Left cardiac atrium (tissue), 4 donors: ENCODE measurements around the gene TMPRSS2. TPM values are rescaled to one million over a fixed set of nuclear protein-coding genes. Genes with fewer than 3 reads are reported as not detected.

Experiments used
- ATAC-seq, 2 donors: fragments of 200-7000 bp; cut with Tn5 transposase; one replicate each; pipeline ENCODE4 v1.9.1; 2020; ENCODE audit warnings: mild to moderate bottlenecking in 2 of 2, moderate library complexity in 2 of 2
- DNase-seq: peaks from one replicate; pipeline ENCODE4 v3.0.0-alpha.2; 2020
- intact Hi-C, 2 donors: fragments of 100-400 bp; cut with DNase I; formaldehyde crosslinking; loops; one replicate each; pipeline versions ENCODE4 v1.14.1 to v1.15.1; 2022 to 2023
- long read RNA-seq: library from polyadenylated mRNA; unstranded; transcript quantifications from one replicate; pipeline ENCODE4 v2.0.0, GENCODE V29; 2021
- total RNA-seq, 2 donors: library from RNA; stranded (reverse); fragmentation: NEBNext Ultra II Directional; extraction: Animal tissue kit (Norgen Biotek cat#: 25700); gene quantifications; one replicate each; pipeline ENCODE4 v1.2.1, GENCODE V29; 2021
- donor health status: DM: no; HTN: yes; CAD: no.
- donor health status: DM: no; HTN: yes; CAD: no; lungs with severe emphysema.
- donor health status: DM: yes; HTN: yes; CAD: no.
- donor health status: Dilated cardiomyopathy.

The TMPRSS2 gene
- not detected for total RNA-seq
- long read RNA-seq = 0 reads

DNA sequence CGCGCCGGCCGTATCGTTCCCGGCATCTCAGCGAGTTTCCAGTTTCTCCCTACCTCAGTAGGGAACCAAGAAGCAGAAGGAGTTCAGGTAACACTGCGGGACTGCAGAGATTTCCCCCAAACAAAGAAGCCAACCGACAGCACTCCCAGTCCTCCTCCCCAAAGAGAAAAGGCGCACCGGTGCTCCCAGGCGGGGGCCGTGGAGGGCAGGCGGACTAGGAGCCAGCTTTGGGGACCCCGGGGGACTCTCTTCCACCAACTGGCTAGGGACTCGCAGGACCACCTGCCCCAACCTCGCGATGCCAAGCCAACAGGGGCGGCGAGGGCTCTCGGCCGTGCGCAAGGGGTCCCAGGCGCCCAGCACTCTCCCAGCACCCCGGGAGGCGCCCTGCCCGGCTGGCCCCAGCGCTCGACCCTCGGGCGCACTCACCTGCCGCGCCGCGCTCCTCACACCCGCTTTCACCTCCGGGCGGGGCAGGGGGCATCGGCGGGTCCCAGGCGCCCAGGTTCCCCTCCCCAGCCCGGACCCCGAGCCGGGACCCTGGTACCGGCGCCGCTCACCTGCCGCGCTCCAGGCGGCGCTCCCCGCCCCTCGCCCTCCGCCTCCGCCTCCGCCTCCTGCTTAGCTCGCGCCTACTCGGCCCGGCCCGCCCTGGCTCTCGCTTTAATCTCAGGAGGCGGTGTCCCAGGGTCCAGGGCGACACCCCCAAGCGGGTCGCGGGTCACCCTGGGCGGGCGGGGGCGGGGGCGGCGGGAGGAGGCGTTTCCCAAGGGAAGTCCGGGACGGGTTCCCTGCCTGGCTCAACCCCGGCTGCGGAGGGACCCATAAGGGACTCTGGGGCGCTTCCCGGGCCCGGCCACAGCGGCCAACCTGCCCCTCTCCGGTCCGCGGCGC lies at the start of gene TMPRSS2:
TSS of gene TMPRSS2 (minus strand) at position 638 of the 894 bp plus-strand sequence. CDS start 10,025 bp downstream, outside the sequence.
- intact Hi-C loops = no loop called here
- DNase-seq = no peak
- ATAC-seq = peak; percentile 34 to 49

DNA sequence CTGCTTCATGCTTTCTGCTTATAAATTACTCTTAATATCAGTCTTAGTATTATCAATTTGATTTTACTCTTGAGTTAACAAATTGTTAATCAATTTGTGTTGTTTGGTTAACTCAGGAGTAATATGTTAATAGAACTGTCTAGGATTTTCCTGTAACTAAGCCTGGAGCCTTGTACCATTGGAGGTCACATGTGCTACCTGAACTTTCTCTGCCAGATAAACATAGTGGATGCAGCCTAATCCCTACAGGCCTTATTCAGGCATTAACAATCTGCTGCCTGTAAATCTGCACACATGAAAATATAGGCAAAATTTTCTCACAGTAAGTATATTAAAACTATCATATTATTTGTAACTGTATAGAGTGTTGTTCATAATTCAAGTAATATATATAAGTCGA lies 47.1 kb upstream of the TMPRSS2 start:
- intact Hi-C loops = no loop called here
- ATAC-seq (no peak), DNase-seq (no peak)

GRCh38 chr21:41552254-41552653 lies 44.3 kb upstream of the TMPRSS2 start:
- ATAC-seq (no peak), DNase-seq (no peak)
- intact Hi-C loops = no loop called here

- intact Hi-C loops = no loop called here
- no peak for ATAC-seq
- no peak for DNase-seq
These were observed 40.8 kb upstream of the TMPRSS2 start for GRCh38 chr21:41548781-41549180.

- ATAC-seq (no peak), DNase-seq (no peak)
- intact Hi-C loops = no loop called here
These were observed 39.2 kb upstream of the TMPRSS2 start for GRCh38 chr21:41547111-41547510.

GRCh38 chr21:41545500-41546359 lies 37.8 kb upstream of the TMPRSS2 start:
- intact Hi-C loops = no loop called here
- ATAC-seq = no peak

DNA sequence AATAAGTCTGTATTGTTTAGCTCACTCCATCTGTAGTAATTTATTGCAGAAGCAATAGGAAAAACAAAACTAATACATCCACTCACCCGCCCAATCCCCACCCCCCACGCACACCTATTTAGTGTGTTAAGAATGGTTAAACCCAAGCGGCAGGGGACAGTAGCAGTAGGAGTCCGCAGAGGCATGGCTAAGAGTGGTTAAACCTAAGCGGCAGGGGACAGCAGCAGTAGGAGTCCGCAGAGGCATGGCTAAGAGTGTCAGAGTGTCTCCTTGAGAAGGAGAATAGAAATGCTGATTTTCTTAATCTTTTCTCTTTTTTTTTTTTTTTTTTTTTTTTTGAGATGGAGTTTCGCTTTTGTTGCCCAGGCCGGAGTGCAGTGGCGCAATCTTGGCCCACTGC lies 34.8 kb upstream of the TMPRSS2 start:
- ATAC-seq (no peak), DNase-seq (no peak)
- intact Hi-C loops = no loop called here

More at GRCh38 chr21:41545500-41546359, 37.8 kb upstream of the TMPRSS2 start:
- DNase-seq = no peak

DNA sequence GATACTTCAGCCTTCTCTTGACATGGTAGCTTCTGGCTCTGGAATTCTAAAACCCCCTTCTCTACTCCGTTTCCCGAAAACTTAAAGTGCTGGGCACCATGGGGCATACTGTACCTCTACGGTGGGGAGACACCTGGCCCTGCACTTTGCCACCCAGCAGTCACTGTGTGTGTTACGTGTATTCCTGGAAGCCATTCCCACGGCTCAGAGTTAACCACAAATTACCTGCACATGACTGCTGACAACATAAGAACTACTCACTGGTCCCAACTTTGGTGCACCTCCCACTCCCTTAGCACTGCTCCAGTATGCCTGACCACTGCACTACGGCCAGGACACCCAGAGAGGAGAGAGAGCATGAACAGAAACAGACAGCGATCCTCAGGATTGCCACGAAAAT lies 29.4 kb upstream of the TMPRSS2 start:
- no peak for DNase-seq
- intact Hi-C loops = no loop called here
- no peak for ATAC-seq

DNA sequence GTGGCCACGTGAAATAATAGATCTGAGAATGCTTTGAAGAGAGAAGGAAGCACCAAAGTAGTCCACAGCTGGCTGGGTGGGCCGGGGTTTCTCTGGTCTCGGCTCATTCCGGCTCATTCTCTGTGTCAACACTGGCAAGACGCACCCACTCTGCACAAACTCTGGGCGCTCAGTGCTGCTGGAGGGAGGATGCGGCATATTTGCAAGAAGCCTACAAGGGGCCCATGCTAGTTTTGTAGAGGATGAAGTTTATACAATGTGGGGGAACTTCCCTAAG lies 28.8 kb upstream of the TMPRSS2 start:
- ATAC-seq (no peak), DNase-seq (no peak)
- intact Hi-C loops = no loop called here

DNA sequence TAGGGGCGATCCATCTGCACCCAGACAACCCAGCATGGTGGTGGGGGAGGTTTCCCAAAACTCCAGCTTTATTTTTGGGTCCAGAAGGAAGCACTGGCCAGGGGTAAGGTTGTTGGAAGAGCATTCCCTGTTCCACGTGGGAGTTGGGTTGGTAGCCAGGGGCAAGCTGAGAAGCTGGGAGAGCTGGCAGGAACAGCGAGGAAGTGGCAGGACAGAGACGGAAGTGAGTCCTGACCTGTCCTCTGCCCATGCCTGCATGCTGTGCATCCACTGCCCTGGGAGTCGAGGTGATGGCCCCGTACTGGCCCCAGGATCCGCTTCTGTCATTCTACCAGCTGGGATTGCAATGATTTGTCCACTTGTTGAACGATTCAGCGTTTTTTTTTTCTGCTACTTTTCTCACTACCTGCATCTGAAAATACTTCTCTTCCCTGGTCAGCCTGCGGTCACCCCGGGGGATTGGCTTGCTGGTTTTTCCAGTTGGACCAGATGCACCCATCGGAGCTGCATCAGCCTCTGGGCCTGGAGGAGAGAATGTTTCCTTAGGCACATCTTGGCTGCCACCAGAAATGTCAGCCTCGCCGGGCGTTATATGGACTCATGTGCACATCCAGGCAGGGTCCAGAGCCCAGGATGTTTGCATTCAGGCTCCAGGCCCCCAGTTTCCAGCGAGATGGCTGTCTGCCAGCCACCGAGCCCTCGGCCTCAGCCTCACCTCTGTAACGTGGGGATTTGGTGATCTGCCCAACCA lies 28.3 kb upstream of the TMPRSS2 start:
- intact Hi-C loops = no loop called here
- ATAC-seq (no peak), DNase-seq (no peak)

DNA sequence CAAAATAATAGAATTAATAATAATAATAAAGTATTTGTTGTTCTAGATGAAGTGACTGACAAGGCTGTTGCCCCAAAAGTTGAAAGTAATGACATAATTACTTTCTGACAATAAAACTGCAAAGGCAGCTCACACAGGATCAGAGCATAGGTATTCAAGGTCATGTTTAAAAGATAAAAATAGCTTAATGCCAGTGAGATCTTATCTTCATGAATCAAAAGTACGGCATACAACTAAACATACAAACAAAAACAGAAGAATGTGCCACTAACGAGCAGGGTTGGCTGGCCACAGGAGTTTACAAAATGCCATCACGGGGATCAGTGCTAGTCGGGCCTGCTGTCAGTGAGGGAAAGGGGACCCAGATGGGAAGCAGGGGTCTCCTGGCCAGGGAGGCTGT lies 22.4 kb upstream of the TMPRSS2 start:
- ATAC-seq (no peak), DNase-seq (no peak)
- intact Hi-C loops = no loop called here

- DNase-seq (no peak), ATAC-seq (no peak)
- intact Hi-C loops = no loop called here
These were observed 21.8 kb upstream of the TMPRSS2 start for GRCh38 chr21:41529769-41530168.

GRCh38 chr21:41526478-41527087 lies 18.6 kb upstream of the TMPRSS2 start:
- intact Hi-C loops = no loop called here
- DNase-seq (no peak), ATAC-seq (no peak)

GRCh38 chr21:41523175-41523574 lies 15.2 kb upstream of the TMPRSS2 start:
- DNase-seq = no peak
- ATAC-seq = no peak
- intact Hi-C loops = no loop called here

GRCh38 chr21:41521489-41522027 lies 13.6 kb upstream of the TMPRSS2 start:
- intact Hi-C loops = no loop called here
- ATAC-seq = no peak

GRCh38 chr21:41520560-41521442 lies 12.8 kb upstream of the TMPRSS2 start:
- intact Hi-C loops = no loop called here
- DNase-seq = no peak
- no peak for ATAC-seq

More at GRCh38 chr21:41521489-41522027, 13.6 kb upstream of the TMPRSS2 start:
- no peak for DNase-seq

- DNase-seq (no peak), ATAC-seq (no peak)
- intact Hi-C loops = no loop called here
These were observed 12.0 kb upstream of the TMPRSS2 start for GRCh38 chr21:41519806-41520559.
